ENCODE results near the gene FGD2.
"Not testable (repeated sequence)": the region's sequence is repeated elsewhere in the genome, so short reads cannot be mapped to it uniquely, and the experiment has no call there.

GRCh38 chr6:37043091-37043490, 37.6 kb downstream of the FGD2 start:
- not testable (repeated sequence) for TF ChIP-seq POLR2AphosphoS5 (IDR thresholded peaks at IDR 0.05; ENCODE audit: borderline replicate concordance, low read depth, low read length); FOXP2 (optimal IDR thresholded peaks at IDR 0.05; ENCODE audit: control extremely low read depth, extremely low read length, insufficient read depth)

Data from SK-N-MC (cell line).